ENCODE data around the gene CREB3.

Gene CREB3

GRCh38 chr9:35691757-35692301, 40.6 kb upstream of the CREB3 start:
- TF ChIP-seq ZNF274 (IDR thresholded peaks at IDR 0.05; ENCODE audit: low read depth, low read length): no peak

GRCh38 chr9:35695943-35696401, 36.5 kb upstream of the CREB3 start:
- no peak overlapping the region for H3K4me3 ChIP-seq (ENCODE audit: low read length)
- no peak for TF ChIP-seq ZNF274 (IDR thresholded peaks at IDR 0.05; ENCODE audit: low read depth, low read length)

More at GRCh38 chr9:35691757-35692301, 40.6 kb upstream of the CREB3 start:
- H3K4me3 ChIP-seq (ENCODE audit: low read length): no peak overlapping the region

GRCh38 chr9:35696520-35697215, 35.8 kb upstream of the CREB3 start:
- no peak overlapping the region for H3K4me3 ChIP-seq (ENCODE audit: low read length)

GRCh38 chr9:35697486-35697885, 35.0 kb upstream of the CREB3 start:
- H3K4me3 ChIP-seq (ENCODE audit: low read length): no peak overlapping the region
- TF ChIP-seq ZNF274 (IDR thresholded peaks at IDR 0.05; ENCODE audit: low read depth, low read length): no peak

More at GRCh38 chr9:35696520-35697215, 35.8 kb upstream of the CREB3 start:
- no peak for TF ChIP-seq ZNF274 (IDR thresholded peaks at IDR 0.05; ENCODE audit: low read depth, low read length)

- H3K4me3 ChIP-seq (ENCODE audit: low read length): no peak overlapping the region
- TF ChIP-seq ZNF274 (IDR thresholded peaks at IDR 0.05; ENCODE audit: low read depth, low read length): no peak
Observed at GRCh38 chr9:35698231-35698630, 34.2 kb upstream of the CREB3 start.

- no peak overlapping the region for H3K4me3 ChIP-seq (ENCODE audit: low read length)
- TF ChIP-seq ZNF274 (IDR thresholded peaks at IDR 0.05; ENCODE audit: low read depth, low read length): no peak
Observed at GRCh38 chr9:35700031-35700430, 32.4 kb upstream of the CREB3 start.

GRCh38 chr9:35700942-35701341, 31.5 kb upstream of the CREB3 start:
- no peak overlapping the region for H3K4me3 ChIP-seq (ENCODE audit: low read length)
- TF ChIP-seq ZNF274 (IDR thresholded peaks at IDR 0.05; ENCODE audit: low read depth, low read length): no peak

- no peak for TF ChIP-seq ZNF274 (IDR thresholded peaks at IDR 0.05; ENCODE audit: low read depth, low read length)
Observed at GRCh38 chr9:35702696-35703095, 29.8 kb upstream of the CREB3 start.

GRCh38 chr9:35703906-35704672, 28.4 kb upstream of the CREB3 start:
- H3K4me3 ChIP-seq (ENCODE audit: low read length): no peak overlapping the region
- no peak for TF ChIP-seq ZNF274 (IDR thresholded peaks at IDR 0.05; ENCODE audit: low read depth, low read length)

More at GRCh38 chr9:35702696-35703095, 29.8 kb upstream of the CREB3 start:
- H3K4me3 ChIP-seq (ENCODE audit: low read length): no peak overlapping the region

GRCh38 chr9:35705372-35705771, 27.1 kb upstream of the CREB3 start:
- TF ChIP-seq ZNF274 (IDR thresholded peaks at IDR 0.05; ENCODE audit: low read depth, low read length): no peak

GRCh38 chr9:35705836-35706430, 26.5 kb upstream of the CREB3 start:
- H3K4me3 ChIP-seq (ENCODE audit: low read length): no peak overlapping the region
- no peak for TF ChIP-seq ZNF274 (IDR thresholded peaks at IDR 0.05; ENCODE audit: low read depth, low read length)

More at GRCh38 chr9:35705372-35705771, 27.1 kb upstream of the CREB3 start:
- H3K4me3 ChIP-seq (ENCODE audit: low read length): no peak overlapping the region

- no peak overlapping the region for H3K4me3 ChIP-seq (ENCODE audit: low read length)
- TF ChIP-seq ZNF274 (IDR thresholded peaks at IDR 0.05; ENCODE audit: low read depth, low read length): no peak
Observed at GRCh38 chr9:35706951-35707350, 25.5 kb upstream of the CREB3 start.

- H3K4me3 ChIP-seq (ENCODE audit: low read length): no peak overlapping the region
- TF ChIP-seq ZNF274 (IDR thresholded peaks at IDR 0.05; ENCODE audit: low read depth, low read length): no peak
Observed at GRCh38 chr9:35708146-35708545, 24.3 kb upstream of the CREB3 start.

GRCh38 chr9:35710818-35711500, 21.5 kb upstream of the CREB3 start:
- TF ChIP-seq ZNF274 (IDR thresholded peaks at IDR 0.05; ENCODE audit: low read depth, low read length): no peak

More at GRCh38 chr9:35710818-35711500, 21.5 kb upstream of the CREB3 start:
- no peak overlapping the region for H3K4me3 ChIP-seq (ENCODE audit: low read length)
